ENCODE results near the gene SRP19.
"Not testable (repeated sequence)": the region's sequence is repeated elsewhere in the genome, so short reads cannot be mapped to it uniquely, and the experiment has no call there.

SRP19 gene

GRCh38 chr5:112876362-112876761 lies 15.3 kb downstream of the SRP19 start:
- no peak for DNase-seq

GRCh38 chr5:112878101-112878500 lies 17.0 kb downstream of the SRP19 start:
- DNase-seq, result no peak

- DNase-seq, result no peak
Measured at GRCh38 chr5:112878760-112879159, 17.7 kb downstream of the SRP19 start.

GRCh38 chr5:112880219-112880964 lies 19.3 kb downstream of the SRP19 start:
- DNase-seq, result no peak

- no peak for DNase-seq
Measured at GRCh38 chr5:112883192-112883591, 22.1 kb downstream of the SRP19 start.

- no peak for DNase-seq
Measured at GRCh38 chr5:112885001-112885400, 23.9 kb downstream of the SRP19 start.

- DNase-seq, result no peak
Measured at GRCh38 chr5:112886975-112887374, 25.9 kb downstream of the SRP19 start.

GRCh38 chr5:112892066-112892465 lies 31.0 kb downstream of the SRP19 start:
- DNase-seq, result not testable (repeated sequence)

- DNase-seq, result no peak
Measured at GRCh38 chr5:112892776-112893175, 31.7 kb downstream of the SRP19 start.

- no peak for DNase-seq
Measured at GRCh38 chr5:112895682-112896081, 34.6 kb downstream of the SRP19 start.

- DNase-seq, result no peak
Measured at GRCh38 chr5:112902561-112902960, 41.5 kb downstream of the SRP19 start.

GRCh38 chr5:112904996-112905395 lies 43.9 kb downstream of the SRP19 start:
- DNase-seq, result not testable (repeated sequence)

- DNase-seq, result no peak
Measured at GRCh38 chr5:112906637-112907036, 45.5 kb downstream of the SRP19 start.

- no peak for DNase-seq
Measured at GRCh38 chr5:112907166-112907631, 46.1 kb downstream of the SRP19 start.

- no peak for DNase-seq
Measured at GRCh38 chr5:112908854-112909253, 47.8 kb downstream of the SRP19 start.

- DNase-seq, result no peak
Measured at GRCh38 chr5:112910529-112910928, 49.4 kb downstream of the SRP19 start.

- no peak for DNase-seq
Measured at GRCh38 chr5:112914584-112914983, 53.5 kb downstream of the SRP19 start.

- no peak for DNase-seq
Measured at GRCh38 chr5:112915831-112916230, 54.7 kb downstream of the SRP19 start.

- DNase-seq, result no peak
Measured at GRCh38 chr5:112917453-112917995, 56.4 kb downstream of the SRP19 start.

GRCh38 chr5:112918136-112918535 lies 57.0 kb downstream of the SRP19 start:
- no peak for DNase-seq

GRCh38 chr5:112918679-112919078 lies 57.6 kb downstream of the SRP19 start:
- no peak for DNase-seq

Data from NCI-H1092 treated with DMSO at 0.1 percent for 48 hours (cell line).